ENCODE data around the gene NPAS3. TPM values are rescaled to one million over a fixed set of nuclear protein-coding genes. Genes with fewer than 3 reads are reported as not detected.

The NPAS3 gene
- total and polyA plus RNA-seq, 2 of the 8 experiments (the other 6 are each of a cell fraction or from before 2014, with no cell fraction given) = 0.11 to 0.60 TPM

DNA sequence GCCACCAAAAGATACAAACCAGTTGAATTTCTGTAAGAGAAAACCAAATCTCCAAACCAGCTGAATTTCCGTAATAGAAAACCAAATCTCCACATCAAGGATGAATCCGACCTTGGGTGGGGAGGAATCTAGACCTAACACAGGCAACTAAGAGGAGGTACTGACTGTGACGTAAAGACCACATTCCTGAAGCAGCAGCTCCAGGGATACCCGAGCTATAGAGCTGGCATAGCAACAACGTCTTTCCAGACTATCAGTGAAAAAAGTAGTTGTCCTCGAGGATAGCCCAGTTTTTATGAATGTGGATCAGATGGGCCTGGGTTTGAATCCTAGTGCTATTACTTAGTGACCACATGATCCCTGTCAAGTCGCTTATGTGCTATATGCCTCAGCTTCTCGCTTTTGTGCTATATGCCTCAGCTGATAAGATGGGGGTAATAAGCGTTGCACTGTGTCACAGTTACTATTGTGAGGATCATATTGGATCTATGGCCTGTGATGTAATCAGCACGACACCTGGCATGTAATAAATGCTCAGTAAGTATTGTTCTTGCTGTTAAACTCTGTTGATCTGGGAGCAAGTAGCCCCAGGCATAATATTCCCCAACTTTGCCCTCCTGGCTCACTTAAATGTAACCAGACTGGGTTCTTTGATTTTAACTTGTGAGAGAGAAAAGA is 898.4 kb downstream of the NPAS3 start:
- peak overlapping the region in 1 of 2 experiments; percentile 54; a peak in 1 of 4 replicates for H3K4me2 ChIP-seq (ENCODE audit: insufficient read depth in 1 of 2, low read depth in 2 of 2, low read length in 2 of 2)
- H3K27ac ChIP-seq (ENCODE audit: low read depth, low read length) = no peak overlapping the region
- H3K36me3 ChIP-seq (ENCODE audit: control insufficient read depth in 2 of 4, insufficient read depth in 4 of 4, low read length in 3 of 4) = no peaks in the 10 kb centered on the region
- H3K79me2 ChIP-seq (ENCODE audit: control insufficient read depth in 1 of 2, insufficient read depth in 2 of 2, low read length in 2 of 2) = no peaks in the 10 kb centered on the region
- H2BK5ac ChIP-seq (ENCODE audit: low read depth, low read length) = no peak overlapping the region
- no peak overlapping the region; a peak in 1 of 7 replicates for H3K9ac ChIP-seq (replicated peaks in 1 of 4; ENCODE audit: extremely low read depth in 1 of 4, low read depth in 3 of 4, low read length in 3 of 4)
- H3K23ac ChIP-seq (ENCODE audit: insufficient read length) = no peak overlapping the region
- no peak overlapping the region for H3K4me3 ChIP-seq (ENCODE audit: extremely low read depth in 1 of 4, insufficient read depth in 2 of 4, low read depth in 3 of 4, low read length in 4 of 4)
- H3K27me3 ChIP-seq (replicated peaks in 1 of 4; ENCODE audit: control insufficient read depth in 3 of 4, extremely low read depth in 1 of 4, insufficient read depth in 3 of 4, low read length in 3 of 4) = no peaks in the 10 kb centered on the region
- H2BK15ac ChIP-seq (ENCODE audit: low read length) = no peak overlapping the region
- no peak overlapping the region for H3K56ac ChIP-seq (replicated peaks; ENCODE audit: insufficient read length, low read depth, low read length)
- H3K23me2 ChIP-seq (ENCODE audit: low read depth, low read length) = no peaks in the 10 kb centered on the region
- H4K8ac ChIP-seq (ENCODE audit: extremely low read depth, insufficient read depth, low read length) = no peak overlapping the region
- no peak overlapping the region for H2BK120ac ChIP-seq (replicated peaks; ENCODE audit: low read depth, low read length)
- TF ChIP-seq TEAD4 (IDR thresholded peaks at IDR 0.05; ENCODE audit: low read depth, low read length) (no peak), POLR2A (IDR thresholded peaks at IDR 0.05; ENCODE audit: control extremely low read depth in 1 of 2, low read depth in 2 of 2, low read length in 2 of 2) (no peak), POU5F1 (IDR thresholded peaks at IDR 0.05; ENCODE audit: low read depth, low read length) (no peak), KDM4A (IDR thresholded peaks at IDR 0.05; ENCODE audit: low read depth, low read length, severe bottlenecking) (no peak), FOSL1 (IDR thresholded peaks at IDR 0.05; ENCODE audit: insufficient read depth, low read depth, low read length) (no peak), SIX5 (IDR thresholded peaks at IDR 0.05; ENCODE audit: low read depth, low read length) (no peak), CHD2 (IDR thresholded peaks at IDR 0.05; ENCODE audit: low read length) (no peak), CEBPB (IDR thresholded peaks at IDR 0.05; ENCODE audit: low read depth, low read length) (no peak)
- TF ChIP-seq, protein P1, sequence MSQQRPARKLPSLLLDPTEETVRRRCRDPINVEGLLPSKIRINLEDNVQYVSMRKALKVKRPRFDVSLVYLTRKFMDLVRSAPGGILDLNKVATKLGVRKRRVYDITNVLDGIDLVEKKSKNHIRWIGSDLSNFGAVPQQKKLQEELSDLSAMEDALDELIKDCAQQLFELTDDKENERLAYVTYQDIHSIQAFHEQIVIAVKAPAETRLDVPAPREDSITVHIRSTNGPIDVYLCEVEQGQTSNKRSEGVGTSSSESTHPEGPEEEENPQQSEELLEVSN (IDR thresholded peaks at IDR 0.05) = no peak
- TF ChIP-seq, protein P2, sequence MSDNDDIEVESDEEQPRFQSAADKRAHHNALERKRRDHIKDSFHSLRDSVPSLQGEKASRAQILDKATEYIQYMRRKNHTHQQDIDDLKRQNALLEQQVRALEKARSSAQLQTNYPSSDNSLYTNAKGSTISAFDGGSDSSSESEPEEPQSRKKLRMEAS (IDR thresholded peaks at IDR 0.05) = no peak
- H4K20me1 ChIP-seq (replicated peaks in 1 of 2; ENCODE audit: control insufficient read depth in 1 of 2, insufficient read depth in 2 of 2, low read length in 2 of 2) = no peaks in the 10 kb centered on the region
- H3K4me1 ChIP-seq (replicated peaks in 1 of 4; ENCODE audit: control insufficient read depth in 3 of 4, insufficient read depth in 4 of 4, low read length in 3 of 4) = peaks cover 0 to 9% (median 6%) of the 10 kb centered on the region in 4 experiments; a peak in 5 of 7 replicates
- POLR2A ChIA-PET (ENCODE audit: partially characterized antibody) = no interaction called here
- CTCF ChIA-PET (ENCODE audit: partially characterized antibody) = interaction anchor here (0.6 to 6.2 kb wide), 10 partner anchors 10 to 391 kb away, joined by 3 to 51 read pairs (median 3); no protein-coding TSS in a partner anchor
- H4K91ac ChIP-seq (replicated peaks; ENCODE audit: insufficient read length, low read length) = no peak overlapping the region
- 75% methylated on average over 10 of the region's 10 CpGs; no CpG with 5 or more reads in 1 of the 2 experiments for WGBS, 2 experiments (ENCODE audit: extremely low coverage in 1 of 2, insufficient coverage in 1 of 2, insufficient read length in 1 of 2, insufficient replicate concordance in 2 of 2, low coverage in 1 of 2, low lambda C conversion rate in 2 of 2, missing lambda C conversion rate in 1 of 2)
- H3K14ac ChIP-seq (ENCODE audit: insufficient read length) = no peak overlapping the region
- no peaks in the 10 kb centered on the region for H3K79me1 ChIP-seq (ENCODE audit: low read depth, low read length)
- no peak overlapping the region for H3K18ac ChIP-seq (ENCODE audit: extremely low read depth, low read length)
- 0 out of 2 replicates have a peak overlapping the region, but pooled peaks have one; percentile 4 for H2AFZ ChIP-seq (ENCODE audit: low read length)
- no peak overlapping the region for H2AK5ac ChIP-seq (ENCODE audit: low read depth, low read length)
- H4K5ac ChIP-seq (ENCODE audit: insufficient read length, low read depth, low read length) = no peak overlapping the region
- no peak overlapping the region for H2BK20ac ChIP-seq (ENCODE audit: low read length)
- DNase-seq (ENCODE audit: low read depth in 1 of 2, low spot score in 2 of 2) (no peak), FAIRE-seq (peak; percentile 32)
- H3K9me3 ChIP-seq (ENCODE audit: insufficient read depth in 2 of 2, low read depth in 1 of 2, low read length in 1 of 2) = no peaks in the 10 kb centered on the region
- H3K4ac ChIP-seq (replicated peaks; ENCODE audit: insufficient read length, low read depth, low read length) = peak overlapping the region; percentile 30
- H2BK12ac ChIP-seq (ENCODE audit: low read depth, low read length) = no peak overlapping the region

Measured in H1 (cell line).